ENCODE data around the gene SUPT6H. TPM values are rescaled to one million over a fixed set of nuclear protein-coding genes. Genes with fewer than 3 reads are reported as not detected.

Gene SUPT6H
- total RNA-seq, result 96.9 TPM

DNA sequence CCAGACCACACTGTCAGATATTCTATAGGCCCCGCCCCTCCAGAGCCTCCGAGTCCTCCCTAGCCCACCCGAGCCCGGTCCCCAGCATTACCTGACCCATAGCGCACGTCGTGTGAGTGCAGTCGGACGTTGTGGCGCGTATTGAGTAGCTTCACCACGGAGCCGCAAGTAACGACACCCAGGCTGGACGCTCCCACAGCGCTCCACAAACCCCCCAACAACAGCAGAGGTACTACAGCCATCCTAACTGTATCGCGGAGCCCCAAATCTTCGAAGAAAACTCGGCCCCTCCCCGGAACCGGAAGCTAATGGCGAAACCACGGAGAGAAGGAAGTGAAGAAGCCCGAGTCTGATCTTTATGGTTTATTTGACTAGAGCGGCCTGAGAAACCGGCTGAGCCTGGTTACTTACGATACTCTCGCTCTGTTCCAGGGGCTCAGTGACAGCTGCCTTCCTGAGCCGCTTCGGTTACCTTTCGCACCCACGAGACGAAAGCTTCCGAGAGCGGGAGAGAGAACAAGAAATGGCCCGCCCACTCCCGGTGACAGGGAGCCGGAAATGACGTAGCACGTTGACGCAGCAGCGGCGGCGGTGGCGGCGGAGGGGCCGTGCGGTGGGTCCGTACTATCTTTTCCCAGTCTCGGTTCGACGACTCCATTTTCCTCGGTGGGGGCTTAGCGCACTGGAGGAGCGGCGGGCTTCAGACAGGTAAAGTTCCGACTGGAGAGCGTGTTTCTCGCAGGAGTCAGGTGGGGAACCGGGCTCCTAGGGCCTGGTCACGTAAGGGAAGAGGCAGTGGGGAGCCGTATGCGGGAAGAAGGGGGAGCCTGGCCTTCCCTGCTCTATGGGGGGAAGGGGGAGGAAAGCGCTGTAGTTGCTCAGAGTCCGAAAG is at the start of gene SUPT6H, which contains the start of gene SDF2:
SUPT6H (plus strand) TSS at position 571 of the 892 bp plus-strand sequence. CDS start 11,197 bp downstream, outside the sequence.
SDF2 (minus strand) TSS at position 272 of the 892 bp plus-strand sequence; CDS start at position 242, 30 bp downstream.
- peak; percentile 92 for DNase-seq (ENCODE audit: low spot score)

GRCh38 chr17:28612531-28612930 is 49.5 kb upstream of the SUPT6H start:
- no peak for DNase-seq (ENCODE audit: low spot score)

GRCh38 chr17:28612936-28613872 is 48.8 kb upstream of the SUPT6H start:
- no peak for DNase-seq (ENCODE audit: low spot score)

- no peak for DNase-seq (ENCODE audit: low spot score)
Measured at GRCh38 chr17:28613931-28614381, 48.0 kb upstream of the SUPT6H start, which contains the start of gene RSKR. RSKR (minus strand) TSS chr17:28614185; CDS start chr17:28614161, 24 bp downstream.

- DNase-seq (ENCODE audit: low spot score), result no peak
Measured at GRCh38 chr17:28615260-28615940, 46.6 kb upstream of the SUPT6H start.

DNA sequence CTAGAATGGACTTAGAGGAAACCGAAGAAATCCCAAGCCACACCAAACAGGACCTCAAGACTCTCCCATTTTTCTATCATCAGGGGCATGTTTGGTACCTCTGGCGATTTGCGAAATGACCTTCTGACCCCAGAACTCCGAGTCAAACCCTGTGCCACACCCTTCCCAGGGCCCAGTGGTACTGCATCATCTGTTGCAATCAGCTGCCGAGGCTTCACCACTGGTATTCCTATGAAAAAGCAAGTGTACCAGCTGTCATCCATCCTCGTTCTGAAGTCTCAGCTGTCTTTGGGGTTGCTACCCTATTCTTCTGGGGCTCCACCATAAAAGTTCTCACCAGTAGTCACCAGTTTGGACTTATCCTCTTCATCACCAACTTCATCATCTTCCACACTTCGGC is 45.7 kb upstream of the SUPT6H start:
- no peak for DNase-seq (ENCODE audit: low spot score)

- no peak for DNase-seq (ENCODE audit: low spot score)
Measured at GRCh38 chr17:28618464-28618863, 43.5 kb upstream of the SUPT6H start.

DNA sequence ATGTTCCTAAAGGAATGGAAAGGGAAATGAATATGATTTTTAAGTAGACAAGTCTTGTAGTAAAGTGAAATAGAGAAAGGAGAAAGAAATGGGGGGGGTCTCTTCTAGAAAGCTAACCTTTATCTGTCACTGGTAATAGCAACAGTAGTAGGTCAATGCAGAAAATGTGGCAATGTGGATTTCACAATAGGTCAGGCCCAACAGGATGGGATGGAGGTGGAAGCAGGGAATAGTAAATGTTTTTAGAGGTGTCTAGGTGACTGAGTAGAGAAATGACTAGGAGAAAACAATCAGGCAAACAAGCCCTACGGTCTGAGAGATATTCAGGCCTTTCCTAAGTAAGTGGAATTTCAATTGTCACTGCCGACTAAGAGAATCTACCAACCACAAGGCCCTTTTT is 42.0 kb upstream of the SUPT6H start:
- no peak for DNase-seq (ENCODE audit: low spot score)

DNA sequence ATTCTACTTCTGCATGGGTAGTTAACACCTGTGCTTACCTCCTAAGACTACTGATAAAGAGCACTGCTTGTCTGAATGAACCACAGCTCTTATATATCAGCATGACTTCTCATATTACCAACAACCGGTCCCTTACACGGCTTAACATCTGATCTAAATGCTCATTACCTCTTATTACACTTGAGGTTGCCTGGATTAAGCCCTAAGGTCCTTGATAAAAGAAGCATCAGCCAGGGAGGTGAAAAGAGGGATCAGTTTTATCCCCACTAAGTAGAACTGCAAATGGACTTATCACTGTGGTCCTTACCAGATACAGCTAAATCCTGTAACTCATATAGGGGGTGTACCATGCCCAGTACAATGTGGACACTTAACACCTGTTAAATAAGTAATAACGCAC is 39.8 kb upstream of the SUPT6H start:
- DNase-seq (ENCODE audit: low spot score), result no peak

GRCh38 chr17:28623696-28624095 is 38.3 kb upstream of the SUPT6H start:
- no peak for DNase-seq (ENCODE audit: low spot score)

DNA sequence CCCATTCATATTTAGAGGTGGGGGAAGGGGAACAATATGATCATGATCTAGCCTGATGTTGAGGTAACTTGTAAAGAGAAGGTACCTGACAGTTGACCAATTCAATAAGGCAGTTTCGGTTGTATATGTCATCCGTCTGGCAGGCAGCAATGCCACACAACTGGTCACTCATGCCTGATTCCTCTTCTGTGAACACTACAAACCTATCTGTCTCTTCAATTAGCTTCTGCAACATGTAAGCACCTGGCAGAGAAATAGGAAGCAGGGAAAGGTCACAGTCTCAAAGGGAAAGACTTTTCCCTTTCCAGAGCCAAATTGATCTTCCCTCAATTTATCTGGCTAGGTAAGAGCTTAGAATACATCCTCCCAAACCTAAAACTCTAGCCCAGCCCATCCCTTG is 37.9 kb upstream of the SUPT6H start:
- DNase-seq (ENCODE audit: low spot score), result no peak

DNA sequence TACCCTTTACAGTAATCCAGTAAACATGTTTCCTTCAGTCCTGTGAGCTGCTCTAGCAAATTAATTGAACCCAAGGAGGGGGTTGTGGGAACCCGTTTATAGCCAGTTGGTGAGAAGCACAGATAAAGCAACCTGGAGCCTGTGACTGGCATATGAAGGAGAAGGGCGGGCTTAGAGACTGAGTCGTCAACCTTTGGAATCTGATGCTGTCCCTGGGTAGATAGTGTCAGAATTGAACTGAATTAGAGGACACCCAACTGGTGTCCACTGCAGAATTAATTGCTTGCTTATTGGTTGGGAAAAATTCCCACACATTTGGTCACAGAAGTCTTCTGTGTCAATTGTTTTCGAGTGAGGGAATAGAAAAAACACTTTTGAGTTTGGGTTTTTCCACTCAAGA is 35.2 kb upstream of the SUPT6H start:
- no peak for DNase-seq (ENCODE audit: low spot score)

- no peak for DNase-seq (ENCODE audit: low spot score)
Measured at GRCh38 chr17:28634206-28634865, 27.7 kb upstream of the SUPT6H start.

- DNase-seq (ENCODE audit: low spot score), result no peak
Measured at GRCh38 chr17:28635506-28635905, 26.5 kb upstream of the SUPT6H start.

- no peak for DNase-seq (ENCODE audit: low spot score)
Measured at GRCh38 chr17:28641579-28641978, 20.4 kb upstream of the SUPT6H start.

- peak; percentile 59 for DNase-seq (ENCODE audit: low spot score)
Measured at GRCh38 chr17:28643983-28644786, 17.8 kb upstream of the SUPT6H start.

GRCh38 chr17:28644787-28645575 is 17.0 kb upstream of the SUPT6H start, which contains the start of gene BLTP2:
BLTP2 (minus strand) TSS chr17:28645158; CDS start chr17:28645056, 102 bp downstream.
- DNase-seq (ENCODE audit: low spot score), result peak; percentile 97

DNA sequence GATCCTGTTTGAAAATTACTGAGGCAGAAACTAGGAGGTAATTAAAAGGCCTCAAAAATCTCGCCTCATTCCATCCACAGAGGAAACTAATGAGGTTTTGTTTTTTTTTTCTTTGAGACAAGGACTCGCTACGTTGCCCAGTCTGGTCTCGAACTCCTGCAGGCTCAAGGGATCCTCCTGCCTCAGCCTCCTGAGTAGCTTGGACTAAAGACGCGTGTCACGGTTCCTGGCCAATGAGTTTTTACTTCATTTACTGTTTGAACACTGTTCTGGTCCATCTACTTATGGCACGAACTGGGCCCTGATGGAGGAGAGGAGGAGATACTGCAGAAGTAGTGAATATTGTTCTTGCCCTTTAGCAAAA is 16.4 kb upstream of the SUPT6H start:
- DNase-seq (ENCODE audit: low spot score), result no peak

- no peak for DNase-seq (ENCODE audit: low spot score)
Measured at GRCh38 chr17:28646039-28646754, 15.8 kb upstream of the SUPT6H start.

Data from ureter (tissue), 1 donor.